UCSD-AML1 (cell line): Measurements from ENCODE around the gene TTC28.

Experiments
- DNase-seq: peaks from one replicate; lab custom pipeline; 2025; ENCODE audit not compliant: unreplicated experiment; lab: John Stamatoyannopoulos, UW

Gene TTC28

GRCh38 chr22:28297504-28297903 lies 382.1 kb downstream of the TTC28 start:
- DNase-seq, result no peak

- DNase-seq, result no peak
These were observed 383.2 kb downstream of the TTC28 start for GRCh38 chr22:28296452-28296851.

- no peak for DNase-seq
These were observed 396.5 kb downstream of the TTC28 start for GRCh38 chr22:28283068-28283654.

- DNase-seq, result no peak
These were observed 397.1 kb downstream of the TTC28 start for GRCh38 chr22:28282405-28283067.

- no peak for DNase-seq
These were observed 399.8 kb downstream of the TTC28 start for GRCh38 chr22:28279888-28280287.

DNA sequence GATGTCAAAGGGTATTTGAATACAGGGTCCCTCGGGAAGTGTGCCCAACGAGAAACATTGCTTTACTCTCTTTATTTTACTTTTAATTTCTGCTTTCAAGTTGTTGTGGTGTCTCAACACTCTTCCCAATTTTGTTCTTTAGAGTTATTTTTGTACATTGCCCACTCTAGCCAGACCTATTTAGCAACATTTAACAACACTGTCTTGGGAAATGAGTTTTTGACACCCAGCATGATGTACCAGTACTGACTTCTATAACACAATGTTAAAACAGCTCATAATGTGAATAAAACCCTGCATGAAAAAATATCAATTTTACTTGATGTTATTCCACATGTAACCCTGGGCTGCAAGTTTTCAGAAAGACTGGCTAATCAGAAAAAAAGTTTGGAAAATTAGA lies 410.4 kb downstream of the TTC28 start:
- DNase-seq, result no peak

DNA sequence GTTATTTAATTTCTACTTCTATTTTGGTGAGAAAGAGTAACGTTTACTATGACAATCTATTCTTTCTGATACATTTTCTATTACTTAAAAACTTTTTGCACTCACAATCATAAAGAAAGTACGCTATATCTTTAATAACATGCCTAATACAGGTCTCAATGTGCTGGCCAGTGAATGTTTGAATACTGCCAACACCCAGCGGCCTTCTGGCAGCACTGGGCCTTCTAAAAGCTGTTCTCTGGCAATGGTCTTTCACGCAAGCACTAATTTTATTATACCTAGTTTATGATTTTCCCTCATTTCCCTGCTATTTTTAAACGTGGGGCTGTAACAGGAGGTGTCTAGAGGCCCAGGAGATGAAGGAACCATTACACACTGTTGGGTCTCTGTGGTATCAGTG lies 410.8 kb downstream of the TTC28 start:
- DNase-seq, result no peak

- no peak for DNase-seq
These were observed 411.5 kb downstream of the TTC28 start for GRCh38 chr22:28268171-28268570.

GRCh38 chr22:28260619-28261018 lies 419.0 kb downstream of the TTC28 start:
- no peak for DNase-seq

- no peak for DNase-seq
These were observed 419.8 kb downstream of the TTC28 start for GRCh38 chr22:28259774-28260312.

GRCh38 chr22:28254396-28254795 lies 425.2 kb downstream of the TTC28 start:
- no peak for DNase-seq

GRCh38 chr22:28252539-28252938 lies 427.1 kb downstream of the TTC28 start:
- DNase-seq, result no peak

DNA sequence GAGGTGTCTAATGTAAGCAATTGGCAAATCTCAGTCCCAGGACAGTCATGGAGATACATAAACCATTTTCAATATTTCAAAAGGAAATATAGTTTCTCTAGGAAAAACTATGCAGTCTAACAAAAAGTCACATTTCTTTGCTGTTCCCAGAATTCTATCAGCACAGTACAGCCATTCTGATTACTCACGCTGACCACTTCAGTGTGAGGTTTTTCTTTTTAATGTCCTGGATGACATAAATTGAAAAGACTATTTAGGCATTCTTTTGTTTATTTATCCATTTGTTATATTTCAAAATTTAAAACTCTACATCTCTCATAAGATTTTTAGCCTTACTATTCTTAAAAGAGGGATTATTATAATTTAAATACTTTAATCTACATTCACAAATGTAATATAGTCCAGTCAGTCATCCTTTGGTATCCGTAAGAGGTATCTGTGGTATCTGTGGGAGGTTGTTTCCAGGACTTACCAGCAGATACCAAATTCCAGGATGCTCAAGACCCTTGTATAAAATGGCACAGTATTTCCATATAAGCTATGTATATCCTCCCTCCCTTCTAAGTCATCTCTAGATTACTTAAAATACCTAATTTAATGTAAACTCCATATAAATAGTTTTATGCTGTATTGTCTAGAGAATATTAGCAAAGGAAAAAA lies 429.5 kb downstream of the TTC28 start:
- DNase-seq, result no peak

DNA sequence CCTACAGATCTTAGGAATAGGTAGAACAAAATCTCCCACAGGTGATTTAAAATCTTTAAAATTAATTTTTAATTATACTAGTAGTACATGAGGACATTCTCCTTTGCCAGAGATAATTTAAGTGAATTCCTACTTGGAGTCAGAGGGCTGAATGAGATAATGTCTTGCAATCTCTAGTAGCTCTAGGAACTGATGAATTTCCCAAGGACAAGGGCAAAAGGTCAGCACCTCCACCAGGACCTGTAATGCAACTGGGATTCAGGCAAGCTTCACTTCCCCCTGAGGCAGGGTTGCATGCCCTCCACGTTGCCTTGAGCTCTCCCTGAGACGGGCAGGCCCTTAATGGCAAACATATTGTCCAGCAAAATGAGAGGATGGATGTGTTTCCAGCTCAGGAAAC lies 430.2 kb downstream of the TTC28 start:
- DNase-seq, result no peak

- no peak for DNase-seq
These were observed 431.8 kb downstream of the TTC28 start for GRCh38 chr22:28247667-28248363.

GRCh38 chr22:28247136-28247535 lies 432.5 kb downstream of the TTC28 start:
- no peak for DNase-seq

GRCh38 chr22:28246397-28246796 lies 433.2 kb downstream of the TTC28 start:
- DNase-seq, result no peak

GRCh38 chr22:28245579-28246224 lies 433.9 kb downstream of the TTC28 start:
- no peak for DNase-seq

- no peak for DNase-seq
These were observed 434.9 kb downstream of the TTC28 start for GRCh38 chr22:28244757-28245156.

DNA sequence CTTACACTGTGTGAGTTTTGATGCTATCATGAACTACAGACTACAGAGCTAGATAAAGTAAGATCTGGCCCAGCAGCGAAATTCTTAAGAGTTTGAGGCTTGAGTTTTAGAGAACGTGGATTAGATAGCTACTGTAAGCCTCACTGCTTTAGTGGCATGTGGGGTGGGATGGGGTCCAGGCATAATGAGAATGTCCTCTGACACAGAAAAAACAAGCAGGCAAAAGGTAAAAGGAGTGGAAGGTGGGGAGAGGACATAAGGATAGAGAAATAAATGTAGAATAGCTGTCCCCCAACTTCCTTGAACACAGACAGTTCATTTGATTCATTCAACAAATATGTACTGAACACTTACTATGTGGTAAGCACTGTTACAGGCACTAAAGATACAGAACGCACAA lies 436.1 kb downstream of the TTC28 start:
- no peak for DNase-seq

- no peak for DNase-seq
These were observed 437.9 kb downstream of the TTC28 start for GRCh38 chr22:28241656-28242290.
